Glutamatergic neuron (in vitro differentiated cells): ENCODE results near the gene FAIM2. TPM values are rescaled to one million over a fixed set of nuclear protein-coding genes. Genes with fewer than 3 reads are reported as not detected.

Source experiments
- DNase-seq: peaks from one replicate; pipeline ENCODE4 v3.0.0; 2022
- H3K27ac Mint-ChIP-seq: one replicate; pipeline ENCODE4 v1.8.0; 2020; ENCODE audit warnings: mild to moderate bottlenecking, mixed read lengths, inconsistent platforms; ENCODE audit not compliant: unreplicated experiment
- H3K27me3 Mint-ChIP-seq: one replicate; pipeline ENCODE4 v1.8.0; 2020; ENCODE audit warnings: mild to moderate bottlenecking, moderate library complexity, mixed read lengths, inconsistent platforms; ENCODE audit not compliant: unreplicated experiment
- H3K36me3 Mint-ChIP-seq: one replicate; pipeline ENCODE4 v1.8.0; 2020; ENCODE audit warnings: mild to moderate bottlenecking, mixed read lengths, inconsistent platforms; ENCODE audit not compliant: unreplicated experiment
- H3K4me1 Mint-ChIP-seq: one replicate; pipeline ENCODE4 v1.8.0; 2020; ENCODE audit warnings: mild to moderate bottlenecking, low read depth, mixed read lengths, inconsistent platforms; ENCODE audit not compliant: unreplicated experiment
- H3K4me3 Mint-ChIP-seq: one replicate; pipeline ENCODE4 v1.8.0; 2020; ENCODE audit warnings: mild to moderate bottlenecking, mixed read lengths, inconsistent platforms; ENCODE audit not compliant: unreplicated experiment
- H3K9me3 Mint-ChIP-seq: one replicate; pipeline ENCODE4 v1.8.0; 2020; ENCODE audit warnings: mild to moderate bottlenecking, moderate library complexity, mixed read lengths, inconsistent platforms; ENCODE audit not compliant: unreplicated experiment
- CTCF ChIP-seq: fragments of 200-600 bp; sonication (generic); IDR thresholded peaks from one replicate; pipeline ENCODE4 v1.5.0; 2021; ENCODE audit not compliant: partially characterized antibody, unreplicated experiment
- total RNA-seq: library from RNA; stranded (reverse); fragmentation: NEBNext Ultra II Directional; extraction: Animal tissue kit (Norgen Biotek cat#: 25700); gene quantifications from one replicate; pipeline ENCODE4 v1.2.1, GENCODE V29; 2021; ENCODE audit not compliant: unreplicated experiment

The FAIM2 gene
- total RNA-seq, 1 donor from 2014 or later, result 3.5 TPM

DNA sequence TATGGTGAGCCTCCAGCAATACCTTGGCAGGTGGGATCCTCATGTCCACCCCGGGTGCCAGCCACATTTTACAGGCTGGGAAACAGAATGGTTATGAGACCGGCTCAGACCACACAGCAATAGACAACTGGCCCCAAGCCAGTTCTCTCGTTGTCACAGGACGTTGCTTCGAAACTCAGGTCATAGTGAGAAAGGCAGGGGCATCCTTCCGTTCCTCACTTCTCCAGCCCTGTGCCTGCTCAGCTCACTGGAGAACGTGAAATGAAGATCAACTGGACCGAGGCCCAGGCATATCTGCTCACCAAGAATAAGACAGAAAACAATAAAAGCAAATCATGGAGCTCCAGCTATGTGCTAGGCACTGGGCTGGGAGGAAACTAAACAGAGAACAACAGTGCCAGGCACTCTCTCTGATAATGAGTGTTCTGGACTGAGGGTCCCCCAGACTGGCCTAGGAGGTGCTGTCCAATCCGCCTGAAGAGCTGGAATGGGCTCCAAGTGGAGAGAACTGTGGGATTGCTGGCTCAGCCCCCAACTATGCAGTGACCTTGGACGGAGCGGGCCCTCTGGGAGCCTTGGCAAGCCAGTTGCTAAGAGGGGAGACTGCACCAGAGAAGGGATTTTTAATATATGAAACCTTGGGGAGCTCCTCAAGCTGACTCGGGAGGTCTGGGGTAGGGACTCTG, 18.8 kb upstream of the FAIM2 start:
- no peak for TF ChIP-seq CTCF
- no peaks in the 10 kb centered on the region for H3K4me1 Mint-ChIP-seq
- no peak for DNase-seq
- H3K36me3 Mint-ChIP-seq, result no peaks in the 10 kb centered on the region
- H3K9me3 Mint-ChIP-seq, result peaks cover 4% of the 10 kb centered on the region
- H3K4me3 Mint-ChIP-seq, result no peak overlapping the region
- H3K27me3 Mint-ChIP-seq, result peaks cover 6% of the 10 kb centered on the region
- no peak overlapping the region for H3K27ac Mint-ChIP-seq

- H3K27ac Mint-ChIP-seq, result no peak overlapping the region
- DNase-seq, result no peak
- no peak for TF ChIP-seq CTCF
- H3K4me3 Mint-ChIP-seq, result no peak overlapping the region
- H3K4me1 Mint-ChIP-seq, result no peaks in the 10 kb centered on the region
- peaks cover 6% of the 10 kb centered on the region for H3K9me3 Mint-ChIP-seq
- peaks cover 7% of the 10 kb centered on the region for H3K27me3 Mint-ChIP-seq
- no peaks in the 10 kb centered on the region for H3K36me3 Mint-ChIP-seq
These were observed 18.2 kb upstream of the FAIM2 start for GRCh38 chr12:49921936-49922335.

- TF ChIP-seq CTCF, result no peak
- H3K9me3 Mint-ChIP-seq, result peaks cover 6% of the 10 kb centered on the region
- no peak overlapping the region for H3K4me3 Mint-ChIP-seq
- no peak overlapping the region for H3K27ac Mint-ChIP-seq
- H3K4me1 Mint-ChIP-seq, result no peaks in the 10 kb centered on the region
- H3K27me3 Mint-ChIP-seq, result peaks cover 8% of the 10 kb centered on the region
- no peak for DNase-seq
- no peaks in the 10 kb centered on the region for H3K36me3 Mint-ChIP-seq
These were observed 17.6 kb upstream of the FAIM2 start for GRCh38 chr12:49921299-49921698.

- no peak for DNase-seq
- TF ChIP-seq CTCF, result no peak
- H3K4me3 Mint-ChIP-seq, result no peak overlapping the region
- peaks cover 6% of the 10 kb centered on the region for H3K9me3 Mint-ChIP-seq
- H3K27ac Mint-ChIP-seq, result no peak overlapping the region
- peaks cover 8% of the 10 kb centered on the region for H3K27me3 Mint-ChIP-seq
- H3K4me1 Mint-ChIP-seq, result no peaks in the 10 kb centered on the region
- no peaks in the 10 kb centered on the region for H3K36me3 Mint-ChIP-seq
These were observed 17.2 kb upstream of the FAIM2 start for GRCh38 chr12:49920915-49921286.

DNA sequence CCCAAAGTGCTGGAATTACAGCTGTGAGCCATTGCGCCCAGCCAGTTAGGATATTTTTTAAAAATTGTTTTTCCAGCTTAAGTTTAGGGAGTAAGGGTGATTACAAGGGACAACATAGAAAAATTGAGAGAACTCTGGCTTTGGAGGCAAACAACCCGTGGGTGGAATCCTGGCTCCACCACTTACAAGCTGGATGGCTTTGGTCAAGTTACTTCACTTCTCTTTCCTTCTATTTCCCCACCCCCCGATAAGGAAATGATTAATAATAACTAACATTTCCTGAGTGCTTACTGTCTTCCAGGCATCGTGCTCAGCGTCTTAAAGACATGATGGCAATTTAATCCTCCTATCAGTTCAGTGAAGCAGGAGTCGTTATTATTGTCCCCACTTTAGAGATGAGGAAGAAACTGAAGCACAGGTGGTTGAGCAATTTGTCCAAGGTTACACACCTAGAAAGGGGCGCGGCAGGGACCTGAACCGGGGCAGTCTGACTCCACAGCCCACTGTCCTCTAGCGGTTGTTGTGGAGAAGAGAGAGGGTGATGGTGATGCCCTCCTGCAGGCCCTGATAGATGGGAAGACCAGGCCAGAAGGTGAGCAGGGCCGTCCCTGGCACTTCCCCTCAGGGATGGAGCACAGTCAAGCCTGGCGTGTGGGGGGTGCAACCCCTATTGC, 16.7 kb upstream of the FAIM2 start:
- H3K4me1 Mint-ChIP-seq, result no peaks in the 10 kb centered on the region
- peaks cover 8% of the 10 kb centered on the region for H3K27me3 Mint-ChIP-seq
- DNase-seq, result no peak
- TF ChIP-seq CTCF, result no peak
- H3K4me3 Mint-ChIP-seq, result no peak overlapping the region
- no peak overlapping the region for H3K27ac Mint-ChIP-seq
- H3K9me3 Mint-ChIP-seq, result peaks cover 6% of the 10 kb centered on the region
- no peaks in the 10 kb centered on the region for H3K36me3 Mint-ChIP-seq
